Measurements from ENCODE around the gene MAP3K5.
A peak's percentile ranks its signal among the peaks of the same experiment; 100 is the strongest.

Gene MAP3K5

GRCh38 chr6:136546331-136546730, 245.9 kb downstream of the MAP3K5 start:
- DNase-seq (ENCODE audit: low read depth, low spot score) = no peak

DNA sequence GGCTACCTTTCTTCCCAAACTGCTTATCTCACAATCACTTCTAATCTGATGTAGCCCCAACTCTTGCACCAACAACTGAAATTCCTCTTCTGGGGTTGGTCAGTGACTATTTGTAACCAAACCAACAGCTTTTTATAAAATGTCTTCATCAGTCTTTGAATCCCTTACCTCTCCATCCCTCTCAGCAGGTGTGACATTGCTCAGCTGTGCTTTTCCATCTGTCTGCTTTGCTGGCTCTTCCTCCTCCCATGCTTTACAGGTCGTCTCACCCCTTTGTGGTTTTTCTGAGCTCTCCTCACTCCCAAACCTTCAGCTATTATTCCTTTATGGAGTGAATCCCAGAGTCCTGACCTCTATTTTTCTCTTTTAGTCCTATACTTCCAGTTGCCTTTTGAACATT, 248.0 kb downstream of the MAP3K5 start:
- no peak for DNase-seq (ENCODE audit: low read depth, low spot score)

DNA sequence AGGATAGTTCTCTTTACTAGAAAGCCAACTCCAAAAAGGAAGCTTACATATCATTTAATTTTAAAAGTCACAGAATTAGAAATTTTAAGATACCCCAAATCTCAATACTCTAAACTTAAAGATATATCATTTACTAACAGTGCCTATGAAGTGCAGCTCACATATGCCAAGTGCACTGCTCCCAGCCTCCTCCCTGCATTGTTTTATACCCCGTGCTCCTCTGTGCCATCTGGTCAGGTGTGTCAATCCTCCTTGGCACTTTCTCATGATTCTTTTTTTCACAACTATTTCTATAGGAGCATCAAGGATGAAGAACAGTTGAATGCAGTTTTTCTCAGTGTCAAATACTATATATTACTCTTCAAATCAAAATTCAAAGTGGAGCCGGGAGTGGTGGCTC, 250.9 kb downstream of the MAP3K5 start:
- DNase-seq (ENCODE audit: low read depth, low spot score) = no peak

DNA sequence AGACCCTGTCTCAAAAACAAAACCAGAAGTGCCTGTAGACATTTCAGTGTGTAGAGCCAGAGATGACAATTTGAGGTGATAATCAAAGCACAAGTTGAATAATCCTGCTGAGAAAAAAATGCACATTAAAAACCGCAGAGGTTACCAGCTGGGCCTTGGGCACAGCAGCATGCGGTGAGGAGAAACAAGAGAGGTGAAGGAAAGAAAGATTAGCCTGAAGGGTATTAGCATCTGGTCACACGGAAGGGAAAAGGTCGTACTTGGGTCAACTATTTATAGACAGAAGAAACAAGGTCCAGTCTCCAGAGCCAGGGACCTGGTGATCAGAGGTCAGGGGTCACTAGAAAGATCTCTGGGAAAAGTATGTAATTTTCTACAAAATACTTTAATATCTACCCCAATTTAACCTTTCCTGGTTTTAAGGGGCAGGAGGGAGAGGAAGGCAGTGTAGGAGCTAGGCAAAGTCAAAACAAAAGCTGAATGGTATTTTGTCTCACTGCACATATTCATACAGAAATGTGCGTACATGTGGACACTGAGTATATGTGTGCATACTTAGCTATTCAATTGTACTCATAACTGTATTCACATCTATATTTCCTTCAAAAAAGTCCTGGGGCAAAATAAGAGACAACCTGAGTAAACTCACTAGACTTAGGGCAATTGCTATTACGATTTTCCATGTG, 252.2 kb downstream of the MAP3K5 start:
- no peak for DNase-seq (ENCODE audit: low read depth, low spot score)

DNA sequence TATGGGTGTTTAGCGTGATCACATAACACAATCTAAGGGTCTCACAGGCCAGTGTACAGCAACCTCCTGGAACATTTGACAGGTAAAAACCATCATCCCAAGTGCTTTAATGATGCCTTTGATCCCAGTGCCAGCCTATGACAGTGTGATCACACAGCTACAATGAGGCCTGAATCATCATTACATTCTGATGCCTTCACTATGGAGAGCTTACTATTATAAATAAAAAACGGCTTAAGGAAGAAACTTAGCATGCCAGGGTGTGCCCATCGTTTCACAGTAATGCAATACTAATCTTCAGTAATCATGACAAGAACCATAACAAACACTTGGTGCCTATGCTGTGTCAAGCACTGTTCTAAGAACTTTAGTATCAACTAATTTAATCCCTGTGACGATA, 253.4 kb downstream of the MAP3K5 start:
- DNase-seq (ENCODE audit: low read depth, low spot score) = no peak

- DNase-seq (ENCODE audit: low read depth, low spot score) = no peak
These were observed 256.2 kb downstream of the MAP3K5 start for GRCh38 chr6:136535880-136536650.

- no peak for DNase-seq (ENCODE audit: low read depth, low spot score)
These were observed 257.1 kb downstream of the MAP3K5 start for GRCh38 chr6:136535017-136535765.

DNA sequence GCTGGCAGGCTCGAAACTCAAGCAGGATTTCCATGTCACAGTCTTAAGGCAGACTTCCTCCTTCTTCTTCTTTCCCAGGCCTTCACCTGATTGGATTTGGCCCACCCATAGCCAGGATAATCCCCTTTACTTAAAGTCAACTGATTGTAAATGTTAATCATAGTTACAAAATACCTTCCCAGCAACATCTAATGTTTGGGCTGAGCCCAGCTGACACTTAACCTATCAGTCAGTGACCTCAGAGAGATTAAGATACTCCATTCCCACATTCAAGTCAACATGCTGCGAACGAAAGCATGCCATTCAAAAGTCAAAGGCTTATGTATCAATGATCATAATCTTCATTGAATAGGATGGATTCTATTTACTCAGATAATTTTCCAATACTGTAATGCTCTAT, 258.0 kb downstream of the MAP3K5 start:
- no peak for DNase-seq (ENCODE audit: low read depth, low spot score)

DNA sequence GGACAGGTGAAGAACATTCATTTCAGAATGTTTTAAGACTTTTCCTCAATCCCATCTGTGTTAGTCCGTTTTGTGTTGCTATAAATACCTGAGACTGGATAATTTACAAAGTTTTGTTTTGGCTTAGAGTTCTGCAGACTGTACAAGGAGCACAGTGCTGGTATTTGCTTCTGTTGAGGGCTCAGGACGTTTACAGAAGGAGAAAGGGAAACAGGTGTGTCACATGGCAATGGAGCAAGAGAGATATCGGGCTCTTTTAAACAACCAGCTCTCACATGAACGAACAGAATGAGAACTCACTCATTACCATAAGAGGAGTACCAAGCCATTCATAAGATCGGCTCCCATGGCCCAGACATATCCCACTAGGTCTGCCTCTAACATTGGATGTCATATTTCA, 258.8 kb downstream of the MAP3K5 start:
- no peak for DNase-seq (ENCODE audit: low read depth, low spot score)

DNA sequence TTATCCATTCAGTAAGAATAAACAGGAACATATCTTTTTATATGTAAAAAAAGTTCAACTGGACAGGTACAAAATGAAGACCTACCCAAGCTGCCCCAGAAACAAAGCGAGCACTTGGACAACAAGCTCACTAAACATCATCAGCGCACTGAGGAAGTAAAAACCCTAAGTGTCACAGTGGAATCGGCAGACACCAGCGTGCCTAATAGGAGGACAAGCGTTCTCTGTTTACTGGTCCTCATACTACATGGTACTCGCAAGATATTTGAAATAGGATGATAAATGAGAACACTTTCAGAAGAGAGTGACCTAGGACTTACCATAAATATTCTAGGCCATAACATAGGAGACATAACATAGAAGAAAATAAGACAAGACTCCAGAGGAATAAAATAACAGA, 260.2 kb downstream of the MAP3K5 start:
- DNase-seq (ENCODE audit: low read depth, low spot score) = no peak

DNA sequence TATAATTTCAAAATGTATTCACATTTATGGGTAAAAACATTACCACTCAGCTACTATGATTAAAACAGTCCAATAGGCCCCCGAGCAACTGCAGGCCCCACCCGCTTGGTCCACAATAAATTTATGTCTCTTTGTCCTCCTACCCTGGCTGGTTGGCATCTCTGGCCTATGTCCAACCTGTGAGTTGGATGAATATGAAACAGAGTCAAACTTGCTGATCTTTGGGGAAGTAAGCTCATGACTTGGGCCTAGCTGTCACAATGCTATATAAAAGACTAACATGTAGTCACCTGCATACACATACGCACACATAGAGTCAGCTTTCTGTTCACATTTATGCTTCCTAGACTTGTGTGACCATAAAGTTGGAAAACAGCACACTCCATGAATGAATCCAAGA, 262.6 kb downstream of the MAP3K5 start:
- DNase-seq (ENCODE audit: low read depth, low spot score) = no peak

GRCh38 chr6:136528477-136528876, 263.8 kb downstream of the MAP3K5 start:
- no peak for DNase-seq (ENCODE audit: low read depth, low spot score)

DNA sequence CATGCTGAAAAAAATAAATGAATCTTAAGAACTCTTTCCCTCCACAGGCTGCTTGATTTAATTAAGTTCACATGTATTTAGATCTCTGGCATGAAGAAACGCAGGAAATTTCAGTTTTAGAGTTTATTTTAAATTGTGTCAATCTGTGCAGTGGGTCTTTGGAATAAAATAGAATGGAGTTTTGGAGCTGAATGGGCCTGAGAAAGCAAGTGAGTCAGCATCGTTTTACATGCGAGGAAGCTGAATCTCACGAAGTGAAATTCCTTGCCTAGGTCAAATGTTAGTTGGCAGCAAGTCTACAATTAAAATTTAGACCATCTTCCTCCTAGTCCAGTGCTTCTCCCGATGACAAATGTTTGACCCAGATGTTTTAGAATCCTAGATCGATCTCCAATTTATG, 264.4 kb downstream of the MAP3K5 start:
- no peak for DNase-seq (ENCODE audit: low read depth, low spot score)

DNA sequence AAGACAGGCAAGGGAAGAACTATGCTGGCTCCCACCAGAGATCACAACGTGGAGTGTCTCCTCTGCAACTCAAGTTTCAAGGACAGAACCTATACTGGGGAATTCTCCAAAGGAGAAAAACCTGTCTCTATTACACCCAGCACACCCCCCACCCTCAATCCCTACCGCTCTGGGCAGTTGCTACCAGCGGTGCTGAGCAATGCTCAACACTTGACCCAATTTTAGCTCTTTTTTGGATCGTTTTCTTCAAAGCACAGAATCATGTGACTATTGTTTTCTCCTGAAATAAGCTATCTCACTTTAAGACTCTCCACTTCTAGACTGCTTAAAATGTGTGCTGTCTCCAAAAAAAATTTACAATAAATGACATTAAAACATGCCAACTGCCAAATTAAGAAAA, 265.3 kb downstream of the MAP3K5 start:
- no peak for DNase-seq (ENCODE audit: low read depth, low spot score)

GRCh38 chr6:136526196-136526930, 265.9 kb downstream of the MAP3K5 start:
- DNase-seq (ENCODE audit: low read depth, low spot score) = peak; percentile 58

DNA sequence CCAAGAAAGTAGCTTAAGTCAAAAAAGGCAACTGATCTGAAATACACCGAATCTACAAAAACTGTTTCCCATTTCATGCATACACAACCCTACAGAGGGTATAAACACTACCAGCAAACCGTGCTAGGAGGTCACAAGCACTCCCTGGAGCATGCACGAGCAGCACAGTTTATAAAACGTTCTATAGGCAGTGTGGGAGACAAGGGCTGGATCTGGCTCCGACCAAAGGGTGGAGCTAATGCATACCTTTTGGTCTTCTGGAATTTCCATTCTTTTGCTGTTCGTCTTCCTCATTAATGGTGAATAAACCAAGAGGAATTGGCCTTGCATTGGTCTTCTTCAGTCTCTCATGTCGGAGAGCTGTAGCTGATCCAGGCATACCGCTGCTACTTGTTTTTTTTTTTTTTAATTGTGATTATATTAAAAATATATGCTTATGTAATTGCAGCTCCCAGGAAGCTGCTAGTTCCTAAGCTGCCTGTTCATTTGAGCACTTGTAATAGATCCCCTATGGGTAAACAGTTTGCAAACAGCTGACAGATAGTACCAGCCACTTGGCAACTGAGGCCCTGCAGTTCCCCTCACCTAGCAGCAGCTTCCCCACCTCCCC, 266.6 kb downstream of the MAP3K5 start:
- DNase-seq (ENCODE audit: low read depth, low spot score) = no peak

GRCh38 chr6:136524936-136525413, 267.3 kb downstream of the MAP3K5 start:
- no peak for DNase-seq (ENCODE audit: low read depth, low spot score)

- no peak for DNase-seq (ENCODE audit: low read depth, low spot score)
These were observed 267.8 kb downstream of the MAP3K5 start for GRCh38 chr6:136524339-136524935.

DNA sequence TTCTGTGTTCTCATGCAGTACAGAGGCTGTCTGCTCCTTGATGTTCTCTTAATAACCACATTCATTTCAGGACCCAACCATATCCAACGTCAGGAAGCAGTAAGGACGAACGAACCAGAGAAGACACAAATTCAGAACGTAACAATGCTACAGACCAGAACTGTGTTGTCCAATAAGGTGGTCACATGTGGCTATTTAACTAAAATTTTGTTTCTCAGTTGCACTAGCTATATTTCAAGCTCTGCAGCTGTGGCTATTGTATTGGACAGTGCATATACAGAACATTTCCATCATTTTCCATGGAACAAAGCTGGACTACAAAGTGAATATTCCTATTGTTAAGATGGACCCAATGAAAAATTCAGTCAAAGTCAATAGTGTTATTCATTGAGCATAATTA, 269.1 kb downstream of the MAP3K5 start:
- no peak for DNase-seq (ENCODE audit: low read depth, low spot score)

- no peak for DNase-seq (ENCODE audit: low read depth, low spot score)
These were observed 269.6 kb downstream of the MAP3K5 start for GRCh38 chr6:136522636-136523035.

- DNase-seq (ENCODE audit: low read depth, low spot score) = no peak
These were observed 270.4 kb downstream of the MAP3K5 start for GRCh38 chr6:136521911-136522310.
